HEK293 (cell line): ENCODE measurements around the gene COQ7.

Experiments used
- BCL11A ChIP-seq: fragments of 450-650 bp; formaldehyde crosslinking; IDR thresholded peaks from 2 replicates; pipeline ENCODE4 v1.5.1; 2016; ENCODE audit warnings: low read depth, missing biosample characterization, missing genetic modification characterization
- BCL11B ChIP-seq: fragments of 450-650 bp; formaldehyde crosslinking; IDR thresholded peaks from 2 replicates; pipeline ENCODE4 v1.5.1; 2016; ENCODE audit warnings: low read depth, missing biosample characterization, missing genetic modification characterization
- GLI4 ChIP-seq: fragments of 450-650 bp; formaldehyde crosslinking; IDR thresholded peaks from 2 replicates; pipeline ENCODE4 v1.5.1; 2016; ENCODE audit warnings: missing biosample characterization, missing genetic modification characterization
- IKZF3 ChIP-seq: fragments of 450-650 bp; IDR thresholded peaks from 2 replicates; pipeline ENCODE4 v1.5.0; 2018; ENCODE audit warnings: missing biosample characterization, mild to moderate bottlenecking, missing genetic modification characterization, moderate library complexity
- KLF7 ChIP-seq: fragments of 450-650 bp; formaldehyde crosslinking; IDR thresholded peaks from 2 replicates; pipeline ENCODE4 v1.5.1; 2016; ENCODE audit warnings: missing biosample characterization, missing genetic modification characterization, borderline replicate concordance
- KLF9 ChIP-seq: fragments of 450-650 bp; formaldehyde crosslinking; IDR thresholded peaks from 2 replicates; pipeline ENCODE4 v1.5.1; 2016; ENCODE audit warnings: missing biosample characterization, missing genetic modification characterization, low read depth
- TCF7L2 ChIP-seq: IDR thresholded peaks from 2 replicates; pipeline ENCODE4 v1.6.1; 2011; ENCODE audit warnings: low read depth, mild to moderate bottlenecking, inconsistent platforms, low read length, moderate library complexity, borderline replicate concordance
- TRIM28 ChIP-seq: IDR thresholded peaks from 2 replicates; pipeline ENCODE4 v1.6.1; 2011; ENCODE audit warnings: low read length, control low read depth, borderline replicate concordance
- YY2 ChIP-seq: fragments of 450-650 bp; formaldehyde crosslinking; IDR thresholded peaks from 2 replicates; pipeline ENCODE4 v1.5.1; 2016; ENCODE audit warnings: missing biosample characterization, missing genetic modification characterization
- ZBTB1 ChIP-seq: fragments of 450-650 bp; formaldehyde crosslinking; IDR thresholded peaks from 2 replicates; pipeline ENCODE4 v1.5.1; 2016; ENCODE audit warnings: missing biosample characterization, missing genetic modification characterization
- ZBTB7A ChIP-seq: fragments of 450-650 bp; formaldehyde crosslinking; IDR thresholded peaks from 2 replicates; pipeline ENCODE4 v1.5.1; 2016; ENCODE audit warnings: low read depth, missing biosample characterization, missing genetic modification characterization
- ZFP37 ChIP-seq: fragments of 450-650 bp; formaldehyde crosslinking; IDR thresholded peaks from 2 replicates; pipeline ENCODE4 v1.5.1; 2016; ENCODE audit warnings: missing biosample characterization, missing genetic modification characterization
- ZFP41 ChIP-seq: fragments of 450-650 bp; formaldehyde crosslinking; IDR thresholded peaks from 2 replicates; pipeline ENCODE4 v1.5.1; 2016; ENCODE audit warnings: missing biosample characterization, missing genetic modification characterization, borderline replicate concordance
- ZNF112 ChIP-seq: fragments of 450-650 bp; formaldehyde crosslinking; IDR thresholded peaks from 2 replicates; pipeline ENCODE4 v1.5.0; 2017; ENCODE audit warnings: missing biosample characterization, missing genetic modification characterization
- ZNF121 ChIP-seq: fragments of 450-650 bp; formaldehyde crosslinking; IDR thresholded peaks from 2 replicates; pipeline ENCODE4 v1.5.1; 2016; ENCODE audit warnings: missing biosample characterization, missing genetic modification characterization
- ZNF16 ChIP-seq: fragments of 450-650 bp; formaldehyde crosslinking; IDR thresholded peaks from 2 replicates; pipeline ENCODE4 v1.5.1; 2016; ENCODE audit warnings: low read depth, missing biosample characterization, missing genetic modification characterization
- ZNF248 ChIP-seq: fragments of 450-650 bp; formaldehyde crosslinking; IDR thresholded peaks from 2 replicates; pipeline ENCODE4 v1.5.1; 2017; ENCODE audit warnings: missing biosample characterization, missing genetic modification characterization
- ZNF416 ChIP-seq: fragments of 450-650 bp; formaldehyde crosslinking; IDR thresholded peaks from 2 replicates; pipeline ENCODE4 v1.5.1; 2016; ENCODE audit warnings: missing biosample characterization, missing genetic modification characterization
- ZNF433 ChIP-seq: fragments of 450-650 bp; formaldehyde crosslinking; IDR thresholded peaks from 2 replicates; pipeline ENCODE4 v1.5.1; 2016; ENCODE audit warnings: missing biosample characterization, missing genetic modification characterization, low read depth
- ZNF48 ChIP-seq: fragments of 450-650 bp; formaldehyde crosslinking; IDR thresholded peaks from 2 replicates; pipeline ENCODE4 v1.5.1; 2016; ENCODE audit warnings: missing biosample characterization, missing genetic modification characterization
- ZNF514 ChIP-seq: fragments of 450-650 bp; formaldehyde crosslinking; IDR thresholded peaks from 2 replicates; pipeline ENCODE4 v1.5.1; 2016; ENCODE audit warnings: missing biosample characterization, missing genetic modification characterization
- ZNF610 ChIP-seq: fragments of 450-650 bp; formaldehyde crosslinking; IDR thresholded peaks from 2 replicates; pipeline ENCODE4 v1.5.1; 2016; ENCODE audit warnings: missing biosample characterization, missing genetic modification characterization, borderline replicate concordance
- ZNF660 ChIP-seq: fragments of 450-650 bp; IDR thresholded peaks from 2 replicates; pipeline ENCODE4 v1.5.1; 2018; ENCODE audit warnings: missing biosample characterization, mild to moderate bottlenecking, missing genetic modification characterization
- ZNF747 ChIP-seq: fragments of 450-650 bp; formaldehyde crosslinking; IDR thresholded peaks from 2 replicates; pipeline ENCODE4 v1.5.1; 2016; ENCODE audit warnings: missing biosample characterization, missing genetic modification characterization
- ZNF76 ChIP-seq: fragments of 450-650 bp; formaldehyde crosslinking; IDR thresholded peaks from 2 replicates; pipeline ENCODE4; 2016; ENCODE audit warnings: low read depth, missing biosample characterization, missing genetic modification characterization, borderline replicate concordance
- ZNF791 ChIP-seq: fragments of 450-650 bp; formaldehyde crosslinking; IDR thresholded peaks from 2 replicates; pipeline ENCODE4 v1.5.1; 2016; ENCODE audit warnings: missing biosample characterization, missing genetic modification characterization
- ZXDB ChIP-seq: fragments of 450-650 bp; formaldehyde crosslinking; IDR thresholded peaks from 2 replicates; pipeline ENCODE4 v1.5.1; 2016; ENCODE audit warnings: missing biosample characterization, missing genetic modification characterization
- TF ChIP-seq, protein P1 (sequence below): fragments of 450-650 bp; formaldehyde crosslinking; IDR thresholded peaks from 2 replicates; pipeline ENCODE4 v1.5.1; 2016; ENCODE audit warnings: missing biosample characterization, missing genetic modification characterization
- TF ChIP-seq, protein P2 (sequence below): fragments of 450-650 bp; formaldehyde crosslinking; IDR thresholded peaks from 2 replicates; pipeline ENCODE4 v1.5.1; 2017; ENCODE audit warnings: missing biosample characterization, missing genetic modification characterization
- TF ChIP-seq, protein P3 (sequence below): fragments of 450-650 bp; formaldehyde crosslinking; IDR thresholded peaks from 2 replicates; pipeline ENCODE4; 2016; ENCODE audit warnings: missing biosample characterization, missing genetic modification characterization
- TF ChIP-seq, protein P4 (sequence below): IDR thresholded peaks from 2 replicates; pipeline ENCODE4 v1.6.1; 2011; ENCODE audit warnings: mild to moderate bottlenecking, low read depth, low read length, borderline replicate concordance
- TF ChIP-seq, protein P5 (sequence below): fragments of 450-650 bp; formaldehyde crosslinking; IDR thresholded peaks from 2 replicates; pipeline ENCODE4 v1.5.1; 2016; ENCODE audit warnings: missing biosample characterization, missing genetic modification characterization

COQ7 gene

DNA sequence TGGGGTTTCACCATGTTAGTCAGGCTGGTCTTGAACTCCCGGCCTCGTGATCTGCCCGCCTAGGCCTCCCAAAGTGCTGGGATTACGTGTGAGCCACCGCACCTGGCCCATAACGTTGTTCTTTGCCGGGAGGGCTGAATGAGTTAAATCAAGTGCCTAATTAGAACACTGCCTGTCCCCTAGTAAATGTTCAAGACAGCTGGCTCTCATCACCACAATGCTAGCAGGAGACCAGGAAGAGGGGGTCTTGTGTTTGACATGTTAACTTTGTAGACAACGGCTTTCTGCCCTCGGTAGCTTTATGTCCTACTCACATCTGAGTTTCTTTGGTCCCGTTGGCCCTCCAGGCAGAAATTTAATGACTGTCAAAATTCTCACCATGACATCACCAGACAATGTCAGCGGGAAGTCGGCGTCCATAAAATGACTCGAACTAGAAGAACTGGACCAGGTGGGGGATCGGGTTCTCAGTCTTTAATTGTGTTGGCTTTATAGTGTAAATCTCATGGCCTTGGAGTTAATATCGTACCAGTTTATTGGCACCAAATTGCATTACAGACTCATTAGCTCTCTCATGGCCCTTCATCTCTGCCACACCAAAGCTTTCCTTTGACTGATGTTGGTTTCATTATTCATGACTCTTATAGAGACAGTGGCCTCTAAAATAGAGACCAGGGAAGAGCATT is 34.9 kb downstream of the COQ7 start (continued):
- TF ChIP-seq ZNF76 (no peak), ZNF433 (tag by site-specific recombination) (no peak), ZNF248 (no peak), ZNF514 (tag by site-specific recombination) (no peak), TCF7L2 (peak; percentile 52), ZNF610 (0 out of 2 replicates have a peak, but pooled peaks have one; percentile 21), BCL11B (tag by site-specific recombination) (no peak), ZNF121 (tag by site-specific recombination) (peak; percentile 67), KLF9 (tag by site-specific recombination) (no peak), ZNF16 (0 out of 2 replicates have a peak, but pooled peaks have one; percentile 57), YY2 (tag by site-specific recombination) (no peak), ZFP37 (tag by site-specific recombination) (no peak), ZNF747 (tag by site-specific recombination) (no peak), ZNF791 (tag by site-specific recombination) (no peak), TRIM28 (peak; percentile 66; the same call in 1 of the 2 replicates), ZNF660 (tag by site-specific recombination) (peak; percentile 86), KLF7 (no peak), ZBTB1 (tag by site-specific recombination) (no peak; the same call in 1 of the 2 replicates), IKZF3 (peak; percentile 78), ZNF112 (tag by site-specific recombination) (no peak), ZNF48 (tag by site-specific recombination) (no peak), ZXDB (peak; percentile 75; the same call in 1 of the 2 replicates), ZNF416 (tag by site-specific recombination) (no peak), ZFP41 (no peak), ZBTB7A (no peak), BCL11A (tag by site-specific recombination) (peak; percentile 88), GLI4 (tag by site-specific recombination) (no peak)
- TF ChIP-seq, protein P1, sequence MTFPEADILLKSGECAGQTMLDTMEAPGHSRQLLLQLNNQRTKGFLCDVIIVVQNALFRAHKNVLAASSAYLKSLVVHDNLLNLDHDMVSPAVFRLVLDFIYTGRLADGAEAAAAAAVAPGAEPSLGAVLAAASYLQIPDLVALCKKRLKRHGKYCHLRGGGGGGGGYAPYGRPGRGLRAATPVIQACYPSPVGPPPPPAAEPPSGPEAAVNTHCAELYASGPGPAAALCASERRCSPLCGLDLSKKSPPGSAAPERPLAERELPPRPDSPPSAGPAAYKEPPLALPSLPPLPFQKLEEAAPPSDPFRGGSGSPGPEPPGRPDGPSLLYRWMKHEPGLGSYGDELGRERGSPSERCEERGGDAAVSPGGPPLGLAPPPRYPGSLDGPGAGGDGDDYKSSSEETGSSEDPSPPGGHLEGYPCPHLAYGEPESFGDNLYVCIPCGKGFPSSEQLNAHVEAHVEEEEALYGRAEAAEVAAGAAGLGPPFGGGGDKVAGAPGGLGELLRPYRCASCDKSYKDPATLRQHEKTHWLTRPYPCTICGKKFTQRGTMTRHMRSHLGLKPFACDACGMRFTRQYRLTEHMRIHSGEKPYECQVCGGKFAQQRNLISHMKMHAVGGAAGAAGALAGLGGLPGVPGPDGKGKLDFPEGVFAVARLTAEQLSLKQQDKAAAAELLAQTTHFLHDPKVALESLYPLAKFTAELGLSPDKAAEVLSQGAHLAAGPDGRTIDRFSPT (tag by site-specific recombination): peak; percentile 66; the same call in 1 of the 2 replicates
- TF ChIP-seq, protein P2, sequence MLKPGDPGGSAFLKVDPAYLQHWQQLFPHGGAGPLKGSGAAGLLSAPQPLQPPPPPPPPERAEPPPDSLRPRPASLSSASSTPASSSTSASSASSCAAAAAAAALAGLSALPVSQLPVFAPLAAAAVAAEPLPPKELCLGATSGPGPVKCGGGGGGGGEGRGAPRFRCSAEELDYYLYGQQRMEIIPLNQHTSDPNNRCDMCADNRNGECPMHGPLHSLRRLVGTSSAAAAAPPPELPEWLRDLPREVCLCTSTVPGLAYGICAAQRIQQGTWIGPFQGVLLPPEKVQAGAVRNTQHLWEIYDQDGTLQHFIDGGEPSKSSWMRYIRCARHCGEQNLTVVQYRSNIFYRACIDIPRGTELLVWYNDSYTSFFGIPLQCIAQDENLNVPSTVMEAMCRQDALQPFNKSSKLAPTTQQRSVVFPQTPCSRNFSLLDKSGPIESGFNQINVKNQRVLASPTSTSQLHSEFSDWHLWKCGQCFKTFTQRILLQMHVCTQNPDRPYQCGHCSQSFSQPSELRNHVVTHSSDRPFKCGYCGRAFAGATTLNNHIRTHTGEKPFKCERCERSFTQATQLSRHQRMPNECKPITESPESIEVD (tag by site-specific recombination): peak; percentile 98
- TF ChIP-seq, protein P3, sequence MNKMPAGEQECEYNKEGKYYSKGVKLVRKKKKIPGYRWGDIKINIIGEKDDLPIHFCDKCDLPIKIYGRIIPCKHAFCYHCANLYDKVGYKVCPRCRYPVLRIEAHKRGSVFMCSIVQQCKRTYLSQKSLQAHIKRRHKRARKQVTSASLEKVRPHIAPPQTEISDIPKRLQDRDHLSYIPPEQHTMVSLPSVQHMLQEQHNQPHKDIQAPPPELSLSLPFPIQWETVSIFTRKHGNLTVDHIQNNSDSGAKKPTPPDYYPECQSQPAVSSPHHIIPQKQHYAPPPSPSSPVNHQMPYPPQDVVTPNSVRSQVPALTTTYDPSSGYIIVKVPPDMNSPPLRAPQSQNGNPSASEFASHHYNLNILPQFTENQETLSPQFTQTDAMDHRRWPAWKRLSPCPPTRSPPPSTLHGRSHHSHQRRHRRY (tag by site-specific recombination): no peak
- TF ChIP-seq, protein P4, sequence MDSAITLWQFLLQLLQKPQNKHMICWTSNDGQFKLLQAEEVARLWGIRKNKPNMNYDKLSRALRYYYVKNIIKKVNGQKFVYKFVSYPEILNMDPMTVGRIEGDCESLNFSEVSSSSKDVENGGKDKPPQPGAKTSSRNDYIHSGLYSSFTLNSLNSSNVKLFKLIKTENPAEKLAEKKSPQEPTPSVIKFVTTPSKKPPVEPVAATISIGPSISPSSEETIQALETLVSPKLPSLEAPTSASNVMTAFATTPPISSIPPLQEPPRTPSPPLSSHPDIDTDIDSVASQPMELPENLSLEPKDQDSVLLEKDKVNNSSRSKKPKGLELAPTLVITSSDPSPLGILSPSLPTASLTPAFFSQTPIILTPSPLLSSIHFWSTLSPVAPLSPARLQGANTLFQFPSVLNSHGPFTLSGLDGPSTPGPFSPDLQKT: no peak
- TF ChIP-seq, protein P5, sequence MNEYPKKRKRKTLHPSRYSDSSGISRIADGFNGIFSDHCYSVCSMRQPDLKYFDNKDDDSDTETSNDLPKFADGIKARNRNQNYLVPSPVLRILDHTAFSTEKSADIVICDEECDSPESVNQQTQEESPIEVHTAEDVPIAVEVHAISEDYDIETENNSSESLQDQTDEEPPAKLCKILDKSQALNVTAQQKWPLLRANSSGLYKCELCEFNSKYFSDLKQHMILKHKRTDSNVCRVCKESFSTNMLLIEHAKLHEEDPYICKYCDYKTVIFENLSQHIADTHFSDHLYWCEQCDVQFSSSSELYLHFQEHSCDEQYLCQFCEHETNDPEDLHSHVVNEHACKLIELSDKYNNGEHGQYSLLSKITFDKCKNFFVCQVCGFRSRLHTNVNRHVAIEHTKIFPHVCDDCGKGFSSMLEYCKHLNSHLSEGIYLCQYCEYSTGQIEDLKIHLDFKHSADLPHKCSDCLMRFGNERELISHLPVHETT: peak; percentile 84
